Measurements from ENCODE around the gene SECTM1. TPM values are rescaled to one million over a fixed set of nuclear protein-coding genes. Genes with fewer than 3 reads are reported as not detected.
A peak's percentile ranks its signal among the peaks of the same experiment; 100 is the strongest.
"Not testable (repeated sequence)": the region's sequence is repeated elsewhere in the genome, so short reads cannot be mapped to it uniquely, and the experiment has no call there.

The SECTM1 gene
- total RNA-seq, 2 experiments from 2014 or later: 0.92 to 0.94 TPM

DNA sequence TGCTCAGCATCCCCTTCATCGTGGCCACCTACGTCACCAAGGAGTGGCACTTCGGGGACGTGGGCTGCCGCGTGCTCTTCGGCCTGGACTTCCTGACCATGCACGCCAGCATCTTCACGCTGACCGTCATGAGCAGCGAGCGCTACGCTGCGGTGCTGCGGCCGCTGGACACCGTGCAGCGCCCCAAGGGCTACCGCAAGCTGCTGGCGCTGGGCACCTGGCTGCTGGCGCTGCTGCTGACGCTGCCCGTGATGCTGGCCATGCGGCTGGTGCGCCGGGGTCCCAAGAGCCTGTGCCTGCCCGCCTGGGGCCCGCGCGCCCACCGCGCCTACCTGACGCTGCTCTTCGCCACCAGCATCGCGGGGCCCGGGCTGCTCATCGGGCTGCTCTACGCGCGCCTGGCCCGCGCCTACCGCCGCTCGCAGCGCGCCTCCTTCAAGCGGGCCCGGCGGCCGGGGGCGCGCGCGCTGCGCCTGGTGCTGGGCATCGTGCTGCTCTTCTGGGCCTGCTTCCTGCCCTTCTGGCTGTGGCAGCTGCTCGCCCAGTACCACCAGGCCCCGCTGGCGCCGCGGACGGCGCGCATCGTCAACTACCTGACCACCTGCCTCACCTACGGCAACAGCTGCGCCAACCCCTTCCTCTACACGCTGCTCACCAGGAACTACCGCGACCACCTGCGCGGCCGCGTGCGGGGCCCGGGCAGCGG, 41.2 kb upstream of the SECTM1 start:
- no peaks in the 10 kb centered on the region for H3K9me3 Mint-ChIP-seq (ENCODE audit: insufficient read depth)
- no peak overlapping the region for H3K27ac Mint-ChIP-seq
- no peak overlapping the region for H3K4me3 Mint-ChIP-seq
- ChIA-PET CTCF (no interaction called here), POLR2A (no interaction called here)
- peaks cover 7% of the 10 kb centered on the region for H3K4me1 Mint-ChIP-seq (ENCODE audit: low read depth)
- ATAC-seq (peak; percentile 40), DNase-seq (no peak)
- H3K27me3 Mint-ChIP-seq (ENCODE audit: low read depth): peaks cover 40% of the 10 kb centered on the region
- no peaks in the 10 kb centered on the region for H3K36me3 Mint-ChIP-seq (ENCODE audit: low read depth)

DNA sequence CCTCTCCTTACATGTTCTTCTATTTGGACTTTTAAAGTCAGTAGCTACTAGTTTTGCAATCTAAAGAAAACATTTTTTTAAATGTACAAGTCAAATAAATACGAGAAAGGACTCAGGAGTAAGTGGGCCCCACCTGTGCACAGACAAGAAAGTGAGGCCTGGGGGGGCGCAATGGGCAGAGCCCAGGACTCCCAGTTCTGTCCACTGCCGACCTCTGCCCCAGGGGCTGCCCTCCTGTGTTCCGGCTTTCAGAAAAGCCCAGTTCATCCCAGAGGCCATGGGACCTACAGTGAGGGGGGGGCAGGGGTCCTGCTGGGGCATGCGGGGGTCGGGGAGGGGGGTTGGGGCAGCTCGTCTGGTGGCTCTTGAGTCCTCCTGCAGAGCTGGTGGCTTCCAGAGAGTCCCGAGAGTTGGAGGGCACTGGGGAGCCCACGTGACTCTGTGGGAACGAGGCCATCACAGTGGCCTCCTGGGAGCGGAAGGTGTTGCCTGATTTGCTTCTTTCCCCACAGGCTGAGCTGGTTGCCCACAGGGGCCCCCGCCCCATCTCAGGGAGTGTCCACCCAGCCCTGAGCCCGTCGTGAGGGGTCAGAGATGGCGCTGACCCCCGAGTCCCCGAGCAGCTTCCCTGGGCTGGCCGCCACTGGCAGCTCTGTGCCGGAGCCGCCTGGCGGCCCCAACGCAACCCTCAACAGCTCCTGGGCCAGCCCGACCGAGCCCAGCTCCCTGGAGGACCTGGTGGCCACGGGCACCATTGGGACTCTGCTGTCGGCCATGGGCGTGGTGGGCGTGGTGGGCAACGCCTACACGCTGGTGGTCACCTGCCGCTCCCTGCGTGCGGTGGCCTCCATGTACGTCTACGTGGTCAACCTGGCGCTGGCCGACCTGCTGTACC, 40.4 kb upstream of the SECTM1 start:
- DNase-seq (no peak), ATAC-seq (no peak)
- Mint-ChIP-seq H3K4me1 (ENCODE audit: low read depth) (peaks cover 7% of the 10 kb centered on the region), H3K27me3 (ENCODE audit: low read depth) (peaks cover 43% of the 10 kb centered on the region), H3K36me3 (ENCODE audit: low read depth) (no peaks in the 10 kb centered on the region), H3K9me3 (ENCODE audit: insufficient read depth) (no peaks in the 10 kb centered on the region), H3K4me3 (no peak overlapping the region), H3K27ac (no peak overlapping the region)
- ChIA-PET POLR2A (no interaction called here), CTCF (interaction anchor here (1.3 kb wide), 1 partner anchor 16 kb away, joined by 4 read pairs; no protein-coding TSS in a partner anchor)

DNA sequence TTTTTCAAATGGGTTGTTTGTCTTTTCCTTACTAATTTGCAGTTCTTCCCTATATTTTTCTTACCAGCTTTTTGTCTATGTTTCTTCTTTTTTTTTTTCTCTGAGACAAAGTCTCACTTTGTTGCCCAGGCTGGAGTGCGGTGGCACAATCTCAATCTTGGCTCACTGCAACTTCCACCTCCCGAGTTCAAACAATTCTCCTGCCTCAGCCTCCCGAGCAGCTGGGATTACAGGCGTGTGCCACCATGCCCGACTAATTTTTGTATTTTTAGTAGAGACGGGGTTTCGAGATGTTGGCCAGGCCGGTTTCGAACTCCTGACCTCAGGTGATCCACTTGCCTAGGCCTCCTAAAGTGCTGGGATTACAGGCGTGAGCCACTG, 39.5 kb upstream of the SECTM1 start:
- H3K36me3 Mint-ChIP-seq (ENCODE audit: low read depth); POLR2A ChIA-PET; H3K4me1 Mint-ChIP-seq (ENCODE audit: low read depth); ATAC-seq; H3K9me3 Mint-ChIP-seq (ENCODE audit: insufficient read depth); H3K27ac Mint-ChIP-seq; H3K4me3 Mint-ChIP-seq; DNase-seq: not testable (repeated sequence)
- CTCF ChIA-PET: interaction anchor here (1.3 to 1.4 kb wide), 2 partner anchors 15 to 22 kb away, joined by 4 to 5 read pairs; no protein-coding TSS in a partner anchor
- peaks cover 42% of the 10 kb centered on the region for H3K27me3 Mint-ChIP-seq (ENCODE audit: low read depth)

DNA sequence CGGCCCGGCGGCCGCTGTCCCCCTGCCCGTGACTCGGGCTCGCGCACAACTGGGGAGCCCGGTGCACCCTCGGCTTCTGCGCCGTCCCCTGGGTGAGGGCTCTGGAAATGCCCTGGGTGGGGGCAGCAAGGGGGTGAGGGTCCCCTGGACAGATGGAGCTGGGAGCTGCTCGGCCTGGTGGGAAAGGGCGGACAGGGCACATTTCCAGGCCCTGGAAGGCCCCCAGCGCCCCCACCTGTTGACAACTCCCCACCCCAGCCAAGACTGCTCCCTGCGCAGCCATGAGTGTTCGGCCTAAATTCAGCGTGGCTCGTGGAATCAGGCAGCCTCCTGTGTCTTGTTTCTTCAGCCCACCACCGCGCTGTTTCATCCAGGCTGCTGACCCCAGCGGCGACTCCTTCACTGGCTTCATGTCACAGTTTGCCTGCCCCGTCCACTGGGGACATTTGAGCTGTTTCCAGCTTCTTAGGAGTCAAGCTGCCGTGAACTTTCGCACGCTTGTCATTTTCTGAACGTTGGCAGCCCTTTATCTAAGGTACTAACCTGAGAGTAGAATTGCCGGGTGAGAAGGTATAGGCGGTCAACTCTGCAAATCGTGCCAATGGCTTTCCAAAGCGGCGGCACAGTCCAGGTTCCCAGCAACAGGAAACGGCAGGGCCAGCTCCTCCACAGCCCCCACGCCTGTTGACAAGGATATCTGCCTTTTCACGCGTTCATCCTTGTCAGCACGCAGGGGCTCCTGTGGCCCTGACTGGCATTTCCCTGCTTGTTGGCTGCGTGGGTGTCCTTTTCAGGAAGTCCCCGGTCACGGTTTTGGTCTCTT, 38.9 kb upstream of the SECTM1 start:
- Mint-ChIP-seq H3K4me1 (ENCODE audit: low read depth) (peaks cover 7% of the 10 kb centered on the region), H3K36me3 (ENCODE audit: low read depth) (no peaks in the 10 kb centered on the region), H3K27me3 (ENCODE audit: low read depth) (peaks cover 44% of the 10 kb centered on the region), H3K27ac (no peak overlapping the region), H3K9me3 (ENCODE audit: insufficient read depth) (no peaks in the 10 kb centered on the region), H3K4me3 (no peak overlapping the region)
- ChIA-PET POLR2A (no interaction called here), CTCF (interaction anchor here (1.3 to 1.4 kb wide), 2 partner anchors 15 to 22 kb away, joined by 4 to 5 read pairs; no protein-coding TSS in a partner anchor)
- no peak for DNase-seq
- no peak for ATAC-seq

DNA sequence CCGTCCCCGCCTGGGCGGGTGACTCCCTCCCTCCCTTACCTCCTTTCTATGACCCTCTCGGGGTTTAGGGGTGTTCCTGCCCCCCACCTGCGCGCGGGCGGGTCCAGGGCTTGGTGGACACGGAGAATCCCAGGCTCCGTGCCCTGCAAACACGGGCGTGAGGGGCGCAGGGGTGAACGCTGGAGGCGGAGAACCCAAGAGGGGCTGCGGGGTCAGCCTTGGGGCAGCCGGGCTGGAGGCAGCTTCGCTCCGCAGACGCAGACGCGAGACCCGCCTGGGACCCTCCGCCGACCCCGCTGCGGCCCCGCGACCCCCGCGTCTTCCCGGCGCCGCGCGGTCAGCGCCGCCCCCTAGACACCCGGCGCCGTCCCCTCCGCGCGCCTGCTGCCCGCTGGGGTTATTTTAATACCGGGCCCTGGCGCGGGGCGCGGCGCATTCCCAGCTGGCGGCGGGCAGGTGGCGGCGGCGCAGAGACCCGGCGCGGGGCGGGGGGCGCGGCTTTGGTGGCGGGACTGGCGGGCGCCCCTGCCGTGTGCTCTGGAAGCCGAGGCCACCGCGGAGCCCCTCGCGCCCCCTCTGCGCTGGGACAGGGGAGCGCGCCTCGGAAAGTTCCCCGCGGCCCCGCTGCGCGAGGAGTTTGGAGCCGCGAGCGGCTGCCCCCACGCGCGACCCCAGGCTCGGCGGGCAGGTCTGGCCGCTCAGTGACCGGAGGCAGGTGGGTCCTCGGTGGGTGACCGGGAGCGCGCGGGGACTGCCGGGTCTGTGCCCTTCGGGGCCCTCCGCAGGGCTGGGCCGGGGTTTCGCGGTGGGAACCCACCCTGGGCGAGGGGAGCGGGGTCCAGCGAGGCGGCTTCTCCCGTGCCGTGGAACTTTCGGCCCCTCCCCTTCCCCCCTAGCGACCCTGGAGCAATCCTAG, 38.0 kb upstream of the SECTM1 start, which contains the start of gene UTS2R:
UTS2R (plus strand) TSS at position 433 of the 916 bp plus-strand sequence. CDS start 2,560 bp downstream, outside the sequence.
- H3K27me3 Mint-ChIP-seq (ENCODE audit: low read depth): peaks cover 50% of the 10 kb centered on the region
- no peak for DNase-seq
- POLR2A ChIA-PET: no interaction called here
- peak within 1 kb of the TSS; percentile 48 for H3K4me3 Mint-ChIP-seq
- H3K4me1 Mint-ChIP-seq (ENCODE audit: low read depth): peaks cover 7% of the 10 kb centered on the region
- ATAC-seq: no peak
- CTCF ChIA-PET: interaction anchor here (1.1 to 1.9 kb wide), 3 partner anchors 19 to 351 kb away, joined by 4 to 5 read pairs (median 5); no protein-coding TSS in a partner anchor
- no peaks in the 10 kb centered on the region for H3K36me3 Mint-ChIP-seq (ENCODE audit: low read depth)
- no peak within 1 kb of the TSS for H3K27ac Mint-ChIP-seq
- no peaks in the 10 kb centered on the region for H3K9me3 Mint-ChIP-seq (ENCODE audit: insufficient read depth)

DNA sequence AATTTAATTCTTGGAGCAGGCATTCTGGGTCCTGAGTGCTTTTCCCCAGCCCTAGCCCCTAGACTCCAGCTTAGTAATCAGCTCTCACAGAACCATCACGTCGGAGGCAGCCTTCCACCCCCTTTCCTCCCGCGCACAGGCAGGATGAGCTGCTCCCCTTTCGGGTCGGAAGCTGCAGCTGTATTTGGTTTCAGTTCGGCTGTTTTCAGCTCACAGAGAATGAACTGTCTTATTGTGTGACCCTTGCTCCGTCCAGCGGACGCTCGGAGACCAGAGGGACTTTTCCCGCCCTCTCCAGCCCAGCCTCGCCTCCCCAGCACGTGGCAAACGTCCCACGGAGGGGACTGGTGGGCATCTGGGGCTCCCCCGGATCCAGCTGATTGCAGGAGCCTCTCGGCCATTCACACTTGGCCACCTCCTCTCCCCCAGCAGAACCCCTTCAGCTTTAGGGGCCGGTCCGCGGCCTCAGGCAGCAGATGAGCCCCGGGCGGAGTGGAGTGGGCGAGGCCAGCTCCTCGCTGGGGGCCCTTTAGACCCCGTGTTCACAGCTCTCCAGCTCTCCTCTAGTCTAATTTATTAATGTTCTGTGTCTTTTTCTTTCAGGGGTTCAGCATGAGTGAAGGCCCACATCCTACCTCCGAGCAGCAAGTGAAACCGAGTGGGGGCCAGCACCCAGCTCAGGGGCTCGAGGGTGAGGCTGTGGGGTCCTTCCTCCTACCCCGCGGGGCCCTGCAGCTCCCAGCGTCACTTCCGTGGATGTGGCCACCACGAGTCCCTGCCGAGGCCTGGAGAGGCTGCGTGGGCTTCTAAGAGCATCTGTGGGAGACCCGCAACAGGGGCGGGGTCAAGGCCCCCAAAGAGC, 37.1 kb upstream of the SECTM1 start:
- DNase-seq (no peak), ATAC-seq (peak; percentile 35)
- peaks cover 7% of the 10 kb centered on the region for H3K4me1 Mint-ChIP-seq (ENCODE audit: low read depth)
- H3K36me3 Mint-ChIP-seq (ENCODE audit: low read depth): no peaks in the 10 kb centered on the region
- no peak overlapping the region for H3K27ac Mint-ChIP-seq
- peak overlapping the region; percentile 48 for H3K4me3 Mint-ChIP-seq
- peaks cover 48% of the 10 kb centered on the region for H3K27me3 Mint-ChIP-seq (ENCODE audit: low read depth)
- ChIA-PET POLR2A (interaction anchor here (0.9 to 1.1 kb wide), 4 partner anchors 8 to 13 kb away, joined by 3 read pairs; no protein-coding TSS in a partner anchor), CTCF (interaction anchor here (0.7 to 1.9 kb wide), 5 partner anchors 18 to 411 kb away, joined by 3 to 5 read pairs (median 4); partner anchors contain the start of gene DCXR)
- no peaks in the 10 kb centered on the region for H3K9me3 Mint-ChIP-seq (ENCODE audit: insufficient read depth)

DNA sequence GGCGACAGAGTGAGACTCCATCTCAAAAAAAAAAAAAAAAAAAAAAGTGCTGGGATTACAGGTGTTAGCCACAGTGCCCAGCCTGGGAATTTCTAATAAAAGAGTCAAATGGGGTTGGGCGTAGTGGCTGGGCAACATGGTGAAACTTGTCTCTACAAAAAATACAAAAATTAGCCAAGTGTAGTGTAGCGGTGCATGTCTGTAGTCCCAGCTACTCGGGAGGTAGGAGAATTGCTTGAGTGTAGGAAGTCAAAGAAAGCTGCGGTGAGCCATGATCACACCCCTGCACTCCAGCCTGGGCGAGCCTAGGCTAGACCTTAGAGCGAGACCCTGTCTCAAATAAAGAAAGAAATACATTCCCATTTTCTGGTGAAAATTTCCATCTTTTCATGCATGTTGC, 35.6 kb upstream of the SECTM1 start:
- no peak for ATAC-seq
- H3K27me3 Mint-ChIP-seq (ENCODE audit: low read depth): peaks cover 49% of the 10 kb centered on the region
- no peak overlapping the region for H3K4me3 Mint-ChIP-seq
- peaks cover 7% of the 10 kb centered on the region for H3K4me1 Mint-ChIP-seq (ENCODE audit: low read depth)
- ChIA-PET CTCF (interaction anchor here (1.9 kb wide), 1 partner anchor 17 kb away, joined by 5 read pairs; no protein-coding TSS in a partner anchor), POLR2A (no interaction called here)
- no peak for DNase-seq
- no peaks in the 10 kb centered on the region for H3K9me3 Mint-ChIP-seq (ENCODE audit: insufficient read depth)
- no peak overlapping the region for H3K27ac Mint-ChIP-seq
- no peaks in the 10 kb centered on the region for H3K36me3 Mint-ChIP-seq (ENCODE audit: low read depth)

DNA sequence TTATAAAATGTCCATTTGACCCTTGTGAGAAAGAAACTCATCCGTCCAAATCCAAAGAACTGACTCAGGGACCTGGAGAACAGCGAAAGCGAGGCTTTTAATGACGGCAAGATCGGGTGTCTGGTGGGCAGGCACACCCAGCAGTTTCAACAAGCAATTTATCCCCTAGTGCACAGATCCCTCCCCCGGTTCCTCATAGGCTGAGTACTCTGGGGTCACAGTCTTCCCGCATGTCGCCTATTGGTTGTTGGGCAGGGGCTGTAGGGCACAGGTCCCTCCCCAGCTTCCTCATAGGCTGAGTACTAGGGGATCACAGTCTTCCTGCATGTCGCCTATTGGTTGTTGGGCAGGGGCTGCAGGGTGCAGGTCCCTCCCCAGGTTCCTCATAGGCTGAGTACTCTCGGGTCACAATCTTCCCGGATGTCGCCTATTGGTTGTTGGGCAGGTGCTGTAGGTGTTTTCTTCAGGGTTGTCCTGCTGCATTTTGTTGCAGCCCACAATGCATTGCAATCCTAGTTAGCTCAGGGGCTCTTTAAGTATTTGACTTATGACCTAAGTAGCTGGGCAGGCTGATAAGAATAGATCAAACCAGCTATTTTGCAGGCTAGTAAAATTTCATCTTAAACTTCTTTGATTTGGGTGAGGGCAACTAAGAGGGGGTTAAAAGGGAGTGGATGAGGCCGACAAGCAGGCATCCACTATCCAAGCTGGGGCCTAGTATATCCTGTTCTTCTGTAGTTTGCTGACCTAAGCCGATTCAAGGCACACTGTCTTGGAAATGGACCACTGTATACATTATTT, 34.4 kb upstream of the SECTM1 start:
- Mint-ChIP-seq H3K27me3 (ENCODE audit: low read depth) (peaks cover 46% of the 10 kb centered on the region), H3K36me3 (ENCODE audit: low read depth) (no peaks in the 10 kb centered on the region), H3K4me3 (no peak overlapping the region), H3K27ac (no peak overlapping the region), H3K9me3 (ENCODE audit: insufficient read depth) (no peaks in the 10 kb centered on the region), H3K4me1 (ENCODE audit: low read depth) (peaks cover 7% of the 10 kb centered on the region)
- ATAC-seq: peak; percentile 55
- no peak for DNase-seq
- ChIA-PET POLR2A (no interaction called here), CTCF (no interaction called here)

DNA sequence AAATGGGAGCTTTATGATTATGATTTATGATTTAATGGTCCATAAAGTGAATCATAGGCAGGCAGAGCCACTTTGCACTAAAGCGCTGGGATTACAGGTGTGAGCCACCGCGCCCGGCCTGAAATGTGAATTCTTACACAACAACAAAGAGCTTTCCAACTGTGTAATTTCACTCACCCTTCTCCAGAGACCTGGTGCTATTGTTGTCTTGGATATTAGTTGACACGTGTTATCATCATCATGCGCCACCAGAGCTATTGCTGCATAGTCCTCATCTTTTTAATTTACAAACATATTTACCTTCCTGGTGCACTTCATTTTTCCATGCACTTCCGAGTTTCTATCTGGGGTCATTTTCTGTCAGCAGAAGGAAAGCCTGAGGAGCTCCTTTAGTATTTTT, 33.2 kb upstream of the SECTM1 start:
- no peak overlapping the region for H3K27ac Mint-ChIP-seq

More for the DNA sequence above, 33.2 kb upstream of the SECTM1 start:
- Mint-ChIP-seq H3K36me3 (ENCODE audit: low read depth) (no peaks in the 10 kb centered on the region), H3K4me3 (no peak overlapping the region), H3K9me3 (ENCODE audit: insufficient read depth) (no peaks in the 10 kb centered on the region), H3K27me3 (ENCODE audit: low read depth) (peaks cover 42% of the 10 kb centered on the region), H3K4me1 (ENCODE audit: low read depth) (peaks cover 7% of the 10 kb centered on the region)
- ATAC-seq: no peak
- ChIA-PET CTCF (interaction anchor here (0.6 to 1.4 kb wide), 2 partner anchors 9 to 47 kb away, joined by 3 to 4 read pairs; no protein-coding TSS in a partner anchor), POLR2A (interaction anchor here (0.5 kb wide), 1 partner anchor 120 kb away, joined by 3 read pairs; no protein-coding TSS in a partner anchor)
- no peak for DNase-seq

Data from activated CD8-positive, alpha-beta T cell treated with anti-CD3 and anti-CD28 coated beads, Interleukin-2, amount 10 ng/mL, durations not matched to agents 7 days and 5 days (primary cell).